ENCODE results near the gene EGLN1.

The EGLN1 gene

DNA sequence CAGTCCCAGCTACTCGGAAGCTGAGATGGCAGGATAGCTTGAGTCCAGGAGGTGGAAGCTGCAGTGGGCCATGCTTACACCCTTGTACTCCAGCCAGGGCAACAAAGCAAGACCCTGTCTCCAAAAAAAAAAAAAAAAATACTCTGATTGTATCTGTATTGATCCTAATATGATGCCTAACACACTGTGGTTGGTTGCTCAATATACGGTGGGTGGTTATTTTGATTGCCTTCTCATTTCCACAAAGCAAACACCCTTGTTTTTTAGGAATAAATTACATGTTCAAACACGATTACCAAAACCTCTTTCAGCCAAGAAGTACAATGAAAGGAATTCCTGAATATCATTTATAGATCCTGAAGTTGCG lies 3.4 kb downstream of the EGLN1 start:
- Histone ChIP-seq H3K4me3 (ENCODE audit: severe bottlenecking) (peak overlapping the region; percentile 88), H3K36me3 (ENCODE audit: low read depth) (peaks cover 6% of the 10 kb centered on the region; the same call in 1 of the 2 replicates), H3K4me1 (ENCODE audit: insufficient read depth, poor library complexity, severe bottlenecking) (peaks cover 24% of the 10 kb centered on the region), H3K9me3 (ENCODE audit: severe bottlenecking) (no peaks in the 10 kb centered on the region), H3K27ac (ENCODE audit: poor library complexity, severe bottlenecking) (no peak overlapping the region), H3K27me3 (ENCODE audit: insufficient read depth, poor library complexity, severe bottlenecking) (no peaks in the 10 kb centered on the region)
- no peak for ATAC-seq (ENCODE audit: low read depth)
- TF ChIP-seq, protein P1, sequence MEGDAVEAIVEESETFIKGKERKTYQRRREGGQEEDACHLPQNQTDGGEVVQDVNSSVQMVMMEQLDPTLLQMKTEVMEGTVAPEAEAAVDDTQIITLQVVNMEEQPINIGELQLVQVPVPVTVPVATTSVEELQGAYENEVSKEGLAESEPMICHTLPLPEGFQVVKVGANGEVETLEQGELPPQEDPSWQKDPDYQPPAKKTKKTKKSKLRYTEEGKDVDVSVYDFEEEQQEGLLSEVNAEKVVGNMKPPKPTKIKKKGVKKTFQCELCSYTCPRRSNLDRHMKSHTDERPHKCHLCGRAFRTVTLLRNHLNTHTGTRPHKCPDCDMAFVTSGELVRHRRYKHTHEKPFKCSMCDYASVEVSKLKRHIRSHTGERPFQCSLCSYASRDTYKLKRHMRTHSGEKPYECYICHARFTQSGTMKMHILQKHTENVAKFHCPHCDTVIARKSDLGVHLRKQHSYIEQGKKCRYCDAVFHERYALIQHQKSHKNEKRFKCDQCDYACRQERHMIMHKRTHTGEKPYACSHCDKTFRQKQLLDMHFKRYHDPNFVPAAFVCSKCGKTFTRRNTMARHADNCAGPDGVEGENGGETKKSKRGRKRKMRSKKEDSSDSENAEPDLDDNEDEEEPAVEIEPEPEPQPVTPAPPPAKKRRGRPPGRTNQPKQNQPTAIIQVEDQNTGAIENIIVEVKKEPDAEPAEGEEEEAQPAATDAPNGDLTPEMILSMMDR (IDR thresholded peaks at IDR 0.05; ENCODE audit: poor library complexity, severe bottlenecking): no peak
- no peak for DNase-seq (ENCODE audit: low spot score)

DNA sequence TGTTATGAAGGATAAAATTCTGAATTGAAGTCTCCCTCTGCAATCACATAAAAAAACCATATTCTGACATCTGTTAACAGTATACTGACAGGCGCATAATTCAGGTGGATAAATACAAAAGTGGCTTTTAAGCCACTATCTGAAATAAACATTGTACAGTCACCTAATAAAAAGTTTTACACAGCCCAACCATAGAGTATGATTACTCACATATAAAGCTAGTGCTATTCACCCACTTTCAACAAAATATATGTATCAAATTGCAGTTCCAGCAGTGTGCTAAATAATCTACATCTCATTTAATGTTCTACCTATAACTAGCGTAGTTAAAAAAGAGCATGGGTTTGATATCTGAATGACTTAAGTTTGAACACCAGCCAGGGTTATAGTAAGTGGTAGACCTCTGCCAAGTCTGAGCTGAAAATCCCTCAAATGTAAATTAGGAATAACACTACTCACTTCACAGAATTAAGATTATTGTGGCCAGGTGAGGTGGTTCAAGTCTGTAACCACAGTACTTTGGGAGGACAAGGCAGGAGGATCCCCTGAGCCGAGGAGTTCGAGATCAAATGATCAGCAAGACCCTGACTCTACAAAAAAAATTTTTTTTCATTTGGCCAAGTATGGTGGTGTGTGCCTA lies 3.9 kb downstream of the EGLN1 start:
- ATAC-seq (ENCODE audit: low read depth) (no peak), DNase-seq (ENCODE audit: low spot score) (no peak)
- peaks cover 19% of the 10 kb centered on the region for H3K4me1 ChIP-seq (ENCODE audit: insufficient read depth, poor library complexity, severe bottlenecking)
- H3K4me3 ChIP-seq (ENCODE audit: severe bottlenecking): peak overlapping the region; percentile 88
- no peaks in the 10 kb centered on the region for H3K9me3 ChIP-seq (ENCODE audit: severe bottlenecking)
- peaks cover 6% of the 10 kb centered on the region; the same call in 1 of the 2 replicates for H3K36me3 ChIP-seq (ENCODE audit: low read depth)
- H3K27me3 ChIP-seq (ENCODE audit: insufficient read depth, poor library complexity, severe bottlenecking): no peaks in the 10 kb centered on the region
- no peak overlapping the region for H3K27ac ChIP-seq (ENCODE audit: poor library complexity, severe bottlenecking)
- TF ChIP-seq, protein P1 (IDR thresholded peaks at IDR 0.05; ENCODE audit: poor library complexity, severe bottlenecking): no peak

DNA sequence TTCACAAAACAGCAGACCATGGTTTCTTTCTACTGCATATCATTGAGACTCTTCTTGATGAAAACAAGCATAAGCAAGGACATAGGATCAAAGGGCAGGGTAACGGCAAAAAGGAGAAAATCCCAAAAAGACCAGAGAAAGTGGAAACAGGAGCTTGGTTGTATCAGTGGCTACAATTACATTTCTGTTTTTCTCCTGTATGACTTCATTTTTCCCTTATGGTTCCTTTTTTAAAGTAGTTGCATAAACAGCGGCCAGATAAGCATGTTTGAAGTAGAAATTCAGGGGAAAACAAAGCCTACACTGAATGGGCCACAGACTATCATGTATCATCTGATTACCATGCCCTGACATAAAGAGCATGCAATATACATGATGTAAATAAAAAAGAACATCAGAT lies 4.6 kb downstream of the EGLN1 start:
- Histone ChIP-seq H3K27ac (ENCODE audit: poor library complexity, severe bottlenecking) (no peak overlapping the region), H3K4me1 (ENCODE audit: insufficient read depth, poor library complexity, severe bottlenecking) (peaks cover 17% of the 10 kb centered on the region), H3K9me3 (ENCODE audit: severe bottlenecking) (no peaks in the 10 kb centered on the region), H3K27me3 (ENCODE audit: insufficient read depth, poor library complexity, severe bottlenecking) (no peaks in the 10 kb centered on the region), H3K4me3 (ENCODE audit: severe bottlenecking) (no peak overlapping the region), H3K36me3 (ENCODE audit: low read depth) (peaks cover 6% of the 10 kb centered on the region; the same call in 1 of the 2 replicates)
- TF ChIP-seq, protein P1 (IDR thresholded peaks at IDR 0.05; ENCODE audit: poor library complexity, severe bottlenecking): no peak
- DNase-seq (ENCODE audit: low spot score) (no peak), ATAC-seq (ENCODE audit: low read depth) (no peak)

DNA sequence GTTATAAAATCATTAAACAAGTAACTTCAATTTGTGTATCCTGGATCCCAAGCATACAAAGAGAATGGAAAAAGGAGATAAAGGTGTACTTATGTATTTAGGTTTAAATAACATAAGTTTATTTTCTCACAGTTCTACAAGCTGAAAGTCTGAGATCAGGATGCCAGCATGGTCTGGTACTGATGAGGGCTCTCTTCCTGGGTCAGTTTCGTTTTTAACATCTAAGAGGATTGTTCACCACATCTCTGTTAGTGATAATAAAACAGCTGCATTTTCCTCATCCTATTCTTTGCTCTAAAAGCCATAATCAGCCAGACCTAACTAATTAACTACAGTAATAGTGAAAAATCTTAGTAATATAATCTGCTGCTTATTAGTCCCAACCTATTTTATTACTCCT lies 5.2 kb downstream of the EGLN1 start:
- no peaks in the 10 kb centered on the region for H3K27me3 ChIP-seq (ENCODE audit: insufficient read depth, poor library complexity, severe bottlenecking)
- DNase-seq (ENCODE audit: low spot score): no peak
- no peaks in the 10 kb centered on the region for H3K9me3 ChIP-seq (ENCODE audit: severe bottlenecking)
- H3K4me1 ChIP-seq (ENCODE audit: insufficient read depth, poor library complexity, severe bottlenecking): peaks cover 17% of the 10 kb centered on the region
- H3K36me3 ChIP-seq (ENCODE audit: low read depth): peaks cover 6% of the 10 kb centered on the region; the same call in 1 of the 2 replicates
- no peak overlapping the region for H3K4me3 ChIP-seq (ENCODE audit: severe bottlenecking)
- H3K27ac ChIP-seq (ENCODE audit: poor library complexity, severe bottlenecking): no peak overlapping the region
- TF ChIP-seq, protein P1 (IDR thresholded peaks at IDR 0.05; ENCODE audit: poor library complexity, severe bottlenecking): no peak
- no peak for ATAC-seq (ENCODE audit: low read depth)

DNA sequence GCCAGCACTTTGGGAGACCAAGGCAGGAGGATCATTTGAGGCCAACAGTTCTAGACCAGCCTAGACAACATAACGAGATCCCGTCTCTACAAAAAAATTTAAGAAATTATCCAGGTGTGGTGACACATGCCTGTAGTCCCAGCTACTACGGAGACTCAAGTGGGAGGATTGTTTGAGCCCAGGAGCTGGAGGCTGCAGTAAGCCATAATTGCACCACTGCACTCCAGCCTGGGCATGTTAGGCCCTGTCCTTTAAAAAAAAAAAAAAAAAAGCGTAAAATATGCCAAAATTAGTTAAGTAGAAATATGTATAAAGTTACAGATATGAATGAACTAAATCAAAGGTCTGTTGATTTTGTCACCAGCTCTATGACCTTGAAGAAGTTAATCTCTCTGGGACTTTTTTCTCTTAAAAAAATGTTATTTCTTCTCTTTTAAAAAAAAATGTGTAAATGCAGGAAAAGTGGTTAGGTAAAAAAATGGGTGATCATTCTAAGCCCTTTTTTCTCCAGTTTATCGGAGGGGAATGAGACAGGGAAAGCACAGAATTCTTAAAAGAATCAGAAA lies 7.0 kb downstream of the EGLN1 start:
- Histone ChIP-seq H3K36me3 (ENCODE audit: low read depth) (peaks cover 6% of the 10 kb centered on the region; the same call in 1 of the 2 replicates), H3K27ac (ENCODE audit: poor library complexity, severe bottlenecking) (no peak overlapping the region), H3K27me3 (ENCODE audit: insufficient read depth, poor library complexity, severe bottlenecking) (no peaks in the 10 kb centered on the region), H3K9me3 (ENCODE audit: severe bottlenecking) (no peaks in the 10 kb centered on the region), H3K4me3 (ENCODE audit: severe bottlenecking) (no peak overlapping the region), H3K4me1 (ENCODE audit: insufficient read depth, poor library complexity, severe bottlenecking) (peaks cover 17% of the 10 kb centered on the region)
- DNase-seq (ENCODE audit: low spot score) (no peak), ATAC-seq (ENCODE audit: low read depth) (no peak)
- TF ChIP-seq, protein P1 (IDR thresholded peaks at IDR 0.05; ENCODE audit: poor library complexity, severe bottlenecking): no peak

Measured in RWPE2 (cell line).